ENCODE results near the gene CLEC12A.

- TF ChIP-seq CTCF (IDR thresholded peaks at IDR 0.05) (no peak), EP300 (IDR thresholded peaks at IDR 0.05) (no peak)
Measured at GRCh38 chr12:10030446-10030845, 59.2 kb downstream of the CLEC12A start, which contains the start of gene CLEC9A.
